NCI-H510A treated with DMSO at 0.1 percent for 48 hours (cell line): ENCODE data around the gene RAB22A.

Experiments used
- DNase-seq: peaks from one replicate; lab custom pipeline; 2025; lab: John Stamatoyannopoulos, UW

Gene RAB22A

DNA sequence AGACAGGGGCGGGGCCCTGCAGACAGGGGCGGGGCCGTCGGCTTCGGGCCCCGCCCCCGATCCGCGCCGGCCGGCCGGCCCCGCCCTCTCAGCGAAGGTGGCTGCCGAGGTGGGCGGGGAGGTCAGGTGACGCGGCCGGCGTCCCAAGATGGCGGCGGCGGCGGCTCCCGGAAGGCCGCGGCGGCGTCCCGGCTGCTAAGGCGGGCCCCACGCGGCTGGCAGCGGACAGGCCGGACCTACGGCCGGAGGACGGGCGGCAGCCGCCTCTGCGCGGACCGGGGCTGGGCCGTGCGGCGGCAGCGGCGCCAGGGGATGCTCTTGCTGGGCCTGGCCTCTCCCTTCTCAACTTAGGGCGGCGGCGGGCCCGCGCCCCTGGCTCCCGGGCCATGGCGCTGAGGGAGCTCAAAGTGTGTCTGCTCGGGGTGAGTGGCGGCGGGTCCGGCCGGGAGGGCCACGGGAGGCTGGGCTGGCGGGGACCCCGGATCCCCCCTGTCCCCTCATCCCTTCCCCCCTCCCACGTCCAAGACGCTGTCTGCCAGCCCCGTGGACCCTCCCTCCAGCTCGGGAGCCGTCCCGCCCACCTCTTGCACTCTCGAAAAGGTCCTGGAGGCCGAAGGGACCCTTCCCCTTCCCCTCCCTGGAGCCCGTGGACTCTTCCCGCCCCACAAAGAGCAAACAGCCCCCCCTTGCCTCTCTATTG lies at the start of gene RAB22A:
Gene RAB22A (plus strand): TSS at position 125 of the 700 bp plus-strand sequence. CDS start 262 bp downstream, at position 387.
- DNase-seq = peak; percentile 34

- no peak for DNase-seq
Observed at GRCh38 chr20:58260006-58260405, 49.5 kb upstream of the RAB22A start.

- no peak for DNase-seq
Observed at GRCh38 chr20:58261660-58262059, 47.9 kb upstream of the RAB22A start.

GRCh38 chr20:58264271-58264670 lies 45.2 kb upstream of the RAB22A start:
- DNase-seq = no peak

- no peak for DNase-seq
Observed at GRCh38 chr20:58267389-58268215, 41.9 kb upstream of the RAB22A start.

- no peak for DNase-seq
Observed at GRCh38 chr20:58268421-58268821, 41.1 kb upstream of the RAB22A start.

DNA sequence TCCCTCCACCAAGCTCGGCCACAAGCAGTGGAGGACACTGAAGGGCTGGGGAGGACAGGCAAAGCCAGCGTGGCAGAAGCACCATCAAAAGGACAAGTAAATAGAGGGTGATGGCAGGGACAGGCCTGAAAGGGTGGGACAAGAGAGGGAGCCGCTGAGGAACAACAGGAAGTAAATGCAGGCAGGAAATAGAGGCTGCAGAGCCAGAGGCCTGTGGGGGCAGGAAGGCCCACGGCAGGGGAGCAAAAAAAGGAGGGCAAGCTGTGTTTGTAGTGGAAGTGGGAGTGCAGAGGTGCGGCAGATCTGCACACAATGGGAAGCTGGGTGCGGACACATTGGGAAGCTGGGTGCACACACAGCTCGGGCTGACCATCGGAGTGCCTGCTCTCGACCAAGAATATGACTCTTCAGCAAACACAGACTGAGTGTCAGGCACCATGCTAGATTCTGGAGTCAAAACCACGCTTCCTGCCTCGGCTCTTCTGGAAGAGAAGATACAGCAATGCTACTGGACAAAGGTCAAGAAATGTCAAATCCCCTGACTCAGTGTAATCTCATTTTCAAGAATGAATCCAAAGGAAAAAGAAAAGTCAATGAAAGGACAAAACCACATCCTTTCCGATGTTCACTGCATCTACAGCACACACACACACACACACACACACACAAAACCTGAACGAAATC lies 40.4 kb upstream of the RAB22A start:
- no peak for DNase-seq

GRCh38 chr20:58271606-58272351 lies 37.7 kb upstream of the RAB22A start:
- DNase-seq = no peak

DNA sequence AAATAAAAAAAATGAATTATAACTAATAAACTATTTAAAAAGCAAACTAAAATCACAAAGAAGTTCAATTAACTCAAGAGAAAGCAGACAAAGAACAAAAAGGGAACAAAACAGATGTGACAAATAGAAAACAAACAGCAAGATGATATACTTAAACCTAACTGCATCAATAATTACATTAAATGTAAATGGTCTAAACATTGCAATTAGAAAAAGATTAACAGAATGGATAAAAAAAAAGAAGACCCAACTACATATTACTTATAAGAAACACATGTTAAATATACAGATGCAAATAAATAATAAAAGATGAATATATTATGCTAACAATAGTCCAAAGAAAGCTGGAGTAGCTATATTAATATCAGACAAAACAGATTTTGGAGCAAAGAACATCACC lies 35.1 kb upstream of the RAB22A start:
- no peak for DNase-seq

DNA sequence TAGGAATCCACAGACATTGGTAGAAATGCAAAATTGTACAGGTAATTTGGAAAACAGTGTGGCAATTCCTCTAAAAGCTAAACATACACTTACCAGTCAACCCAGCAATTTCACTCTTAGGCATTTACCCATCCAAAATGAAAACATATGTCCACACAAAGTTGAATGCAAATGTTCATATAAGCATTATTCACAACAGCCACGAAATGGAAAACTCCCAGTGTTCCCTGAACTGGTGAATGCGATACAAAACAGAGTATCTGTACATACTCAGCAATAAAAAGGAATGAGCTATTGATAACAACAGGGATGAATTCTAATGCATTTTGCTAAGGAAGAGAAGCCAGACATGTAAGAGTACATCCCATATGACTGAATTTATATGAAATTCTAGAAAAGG lies 32.4 kb upstream of the RAB22A start:
- DNase-seq = no peak

- no peak for DNase-seq
Observed at GRCh38 chr20:58277578-58278472, 31.7 kb upstream of the RAB22A start.

DNA sequence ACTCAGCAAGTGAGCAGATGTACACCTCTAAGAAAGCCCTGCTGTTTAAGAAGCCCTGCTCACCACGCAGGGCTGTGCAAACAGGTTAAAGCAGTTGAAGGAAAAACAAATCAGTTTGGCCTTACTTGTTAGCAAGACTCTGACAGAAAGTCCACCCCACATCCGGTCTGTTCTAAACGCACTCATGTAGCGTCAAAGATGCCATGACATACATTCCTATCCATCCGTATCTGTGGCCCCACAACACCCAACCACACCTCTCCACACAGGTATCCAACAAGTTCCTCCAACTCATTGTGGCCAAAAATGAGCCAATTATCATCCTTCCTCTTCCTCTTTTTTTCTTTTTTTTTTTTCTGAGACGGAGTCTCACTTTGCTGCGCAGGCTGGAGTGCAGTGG lies 22.8 kb upstream of the RAB22A start:
- no peak for DNase-seq

DNA sequence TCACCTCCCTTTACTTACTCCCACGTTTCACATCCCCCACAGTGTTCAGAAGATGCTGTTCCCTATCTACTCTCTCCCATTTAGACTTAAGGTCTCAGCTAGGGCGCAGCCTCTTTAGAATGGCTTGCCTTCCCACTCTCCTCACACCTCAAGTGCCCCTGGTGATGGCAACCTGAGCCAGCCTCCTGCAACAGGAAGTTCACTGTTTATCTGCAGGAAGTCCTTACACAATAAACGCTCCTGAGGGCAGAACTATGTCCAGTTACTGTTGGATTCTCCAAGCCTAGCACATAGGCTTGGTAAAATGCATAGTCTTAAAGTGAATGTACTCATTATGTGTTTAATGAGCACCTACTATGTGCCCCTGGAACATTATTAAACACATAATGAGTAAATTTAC lies 21.9 kb upstream of the RAB22A start:
- no peak for DNase-seq

DNA sequence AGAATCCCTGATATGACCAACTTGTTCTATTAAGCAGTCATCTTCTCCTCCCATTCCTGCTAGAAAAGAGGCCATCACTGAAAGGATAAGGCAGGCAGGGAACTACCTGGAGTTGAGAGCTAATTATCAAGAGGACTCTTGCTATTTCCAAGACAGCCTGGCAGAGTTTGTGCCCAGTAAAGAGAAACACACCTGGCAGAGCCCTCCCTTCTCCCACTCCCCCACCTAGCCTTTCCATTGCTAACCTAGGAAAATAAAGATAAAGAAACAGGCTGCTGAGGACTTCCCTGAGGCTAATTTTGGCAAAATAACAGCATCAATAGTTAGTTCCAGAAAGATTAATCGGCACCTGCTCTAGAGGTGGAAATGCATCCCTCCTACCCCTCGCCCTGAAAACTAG lies 20.4 kb upstream of the RAB22A start:
- DNase-seq = no peak

DNA sequence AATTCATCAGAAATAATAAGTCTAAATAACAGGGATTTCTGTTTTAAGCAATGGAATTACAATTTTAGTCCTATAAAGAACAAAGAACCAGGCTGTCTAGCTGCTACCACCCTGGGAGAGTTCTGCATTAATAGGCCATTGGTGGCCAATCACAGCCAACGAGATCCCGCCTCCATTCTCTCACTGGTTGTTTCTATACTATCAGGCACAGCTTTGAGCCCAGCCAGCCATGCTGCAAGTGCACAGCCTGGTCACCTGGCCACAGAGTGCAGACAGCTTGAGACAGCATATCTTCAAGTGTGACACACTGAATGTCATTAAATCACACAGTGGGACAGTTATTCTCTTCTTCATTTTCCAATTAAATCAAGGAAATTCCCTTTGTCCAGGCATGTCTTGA lies 16.1 kb upstream of the RAB22A start:
- no peak for DNase-seq

GRCh38 chr20:58294497-58295455 lies 14.7 kb upstream of the RAB22A start:
- no peak for DNase-seq

- no peak for DNase-seq
Observed at GRCh38 chr20:58296051-58296837, 13.3 kb upstream of the RAB22A start.

DNA sequence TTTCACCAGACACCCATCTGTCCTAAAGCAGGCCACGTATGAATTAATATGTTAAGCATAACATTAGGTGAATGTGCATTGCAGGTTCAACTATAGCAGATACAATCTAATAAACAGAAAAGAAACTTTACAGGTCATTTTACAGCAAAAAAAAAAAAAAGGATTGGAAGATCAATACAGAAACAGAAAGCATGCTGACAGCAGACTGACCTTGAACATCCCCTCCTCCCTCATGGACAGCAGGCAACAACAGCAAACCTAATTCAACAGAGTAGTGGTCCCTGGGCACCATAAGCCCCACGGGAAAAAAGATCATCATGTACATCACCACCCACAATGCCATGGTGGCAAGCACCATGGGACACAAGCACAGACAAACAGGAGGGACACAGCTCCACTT lies 12.1 kb upstream of the RAB22A start:
- DNase-seq = no peak

DNA sequence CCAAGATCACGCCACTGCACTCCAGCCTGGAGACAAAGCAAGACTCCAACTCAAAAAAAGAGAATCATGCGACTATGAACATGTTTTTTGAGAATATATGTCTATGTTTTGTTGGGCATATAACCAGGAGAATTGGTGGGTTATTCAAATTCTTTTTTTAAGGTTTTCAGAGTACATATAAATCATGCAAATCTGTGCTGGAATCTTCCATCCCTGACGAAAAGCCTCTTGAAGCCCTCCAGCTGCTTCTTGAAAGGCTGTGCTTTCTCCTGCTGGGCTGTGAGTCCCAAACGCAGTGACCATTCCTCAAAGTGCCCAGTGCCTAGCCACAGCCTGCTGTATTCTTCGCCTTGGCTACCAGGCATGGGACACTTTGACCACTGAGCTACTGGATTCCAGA lies 9.2 kb upstream of the RAB22A start:
- DNase-seq = no peak
